Stimulated activated CD8-positive, alpha-beta memory T cell treated with anti-CD3 and anti-CD28 coated beads, Interleukin-7, amount 100 ng/mL, for 1 hour (primary cell): ENCODE measurements around the gene CFAP300.

Experiments
- DNase-seq, 2 donors: peaks; one replicate each; pipeline ENCODE4 v3.0.0-alpha.2; 2020; ENCODE audit warnings: low read depth in 2 of 2

CFAP300 gene

GRCh38 chr11:102047305-102047924, at the start of gene CFAP300:
TSS of gene CFAP300 (plus strand) at chr11:102047437. CDS start at chr11:102047471, 34 bp downstream.
- peak in 1 of 2 donors; percentile 0 for DNase-seq

DNA sequence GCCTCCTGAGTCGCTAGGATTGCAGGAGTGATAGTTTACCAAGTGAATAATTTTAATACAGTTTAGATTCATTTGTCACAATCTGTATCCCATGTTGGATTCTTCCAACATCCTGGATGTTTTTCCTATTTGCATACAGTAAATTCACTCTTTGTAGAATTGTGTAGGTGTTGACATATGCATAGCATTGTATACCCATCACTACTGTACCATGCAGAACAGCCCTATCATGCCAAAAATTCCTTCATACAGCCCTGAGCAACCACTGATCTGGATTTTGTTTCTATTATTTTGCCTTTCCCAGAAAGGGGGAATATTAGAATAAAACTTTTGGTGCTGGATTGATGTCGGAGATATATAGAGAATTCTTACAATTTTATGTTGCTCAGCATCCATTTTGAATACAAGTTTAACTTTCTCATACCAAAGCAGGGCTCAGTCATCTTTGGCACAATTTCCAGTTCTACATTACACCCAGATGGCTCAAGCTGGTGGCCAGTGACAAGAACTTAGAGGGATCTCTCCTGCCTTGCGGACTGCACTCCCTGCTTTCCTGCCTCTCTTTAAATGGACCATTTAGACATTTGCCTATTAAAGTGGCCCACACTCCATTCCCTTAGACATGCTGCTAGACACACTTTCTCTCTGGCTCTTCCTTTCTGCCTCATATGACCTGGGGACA, 45.4 kb upstream of the CFAP300 start:
- DNase-seq: no peak

GRCh38 chr11:102004220-102004619, 43.0 kb upstream of the CFAP300 start:
- no peak for DNase-seq

DNA sequence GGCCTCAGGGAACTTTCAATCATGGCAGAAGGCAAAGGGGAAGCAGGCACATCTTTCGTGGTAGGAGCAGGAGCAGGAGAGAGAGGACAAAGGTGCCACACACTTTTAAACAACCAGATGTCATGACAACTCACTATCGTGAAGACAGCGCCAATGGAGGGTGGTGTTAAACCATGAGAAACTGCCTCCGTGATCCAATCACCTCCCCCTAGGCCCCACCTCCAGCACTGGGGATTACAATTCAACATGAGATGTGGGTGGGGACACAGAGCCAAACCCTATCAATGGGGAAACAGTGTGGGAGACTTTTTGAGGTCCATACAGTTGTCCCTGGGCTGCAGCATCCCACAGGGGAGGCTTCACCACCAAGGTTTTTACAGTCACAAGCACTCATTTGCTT, 41.9 kb upstream of the CFAP300 start:
- no peak for DNase-seq

- DNase-seq: no peak
Measured at GRCh38 chr11:102006835-102007566, 40.2 kb upstream of the CFAP300 start.

DNA sequence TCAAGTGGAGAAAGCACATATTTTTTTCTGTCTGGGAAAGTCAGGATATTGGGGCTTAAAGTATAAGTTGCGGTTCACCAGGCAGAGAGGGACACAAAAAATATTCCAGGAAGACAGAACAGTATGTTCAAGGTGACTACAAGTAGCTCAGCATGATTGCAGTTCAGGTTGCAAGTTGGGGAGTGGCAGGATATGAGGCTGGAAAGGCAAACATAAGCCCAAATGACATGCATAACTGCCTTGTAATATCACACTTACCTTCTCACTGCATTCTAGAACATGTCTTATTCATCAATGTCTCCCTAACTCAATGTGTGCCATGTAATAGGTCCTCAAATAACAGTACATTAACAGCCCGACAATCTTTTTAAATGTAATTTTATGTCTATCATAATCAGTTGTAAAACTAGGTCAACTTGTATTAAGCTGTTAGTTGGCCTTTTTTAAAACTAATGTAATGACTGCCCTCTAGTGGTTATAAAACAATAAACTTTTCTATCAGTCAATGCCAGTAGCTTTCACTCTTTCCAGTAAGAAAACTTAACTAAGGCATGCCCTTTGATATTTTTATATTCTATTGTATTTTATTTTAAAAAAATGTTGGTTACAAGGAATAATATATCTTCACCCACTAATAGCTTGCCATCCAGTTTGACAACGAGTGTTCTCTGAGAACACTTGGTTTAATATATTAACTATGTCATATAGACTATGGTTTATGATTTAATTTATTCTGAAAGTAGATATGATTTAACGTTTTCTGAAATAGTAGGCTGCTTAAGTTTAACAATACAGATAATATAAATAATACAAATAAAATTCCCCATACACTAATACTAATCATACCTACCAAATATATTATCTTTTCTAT, 39.4 kb upstream of the CFAP300 start:
- DNase-seq: no peak

DNA sequence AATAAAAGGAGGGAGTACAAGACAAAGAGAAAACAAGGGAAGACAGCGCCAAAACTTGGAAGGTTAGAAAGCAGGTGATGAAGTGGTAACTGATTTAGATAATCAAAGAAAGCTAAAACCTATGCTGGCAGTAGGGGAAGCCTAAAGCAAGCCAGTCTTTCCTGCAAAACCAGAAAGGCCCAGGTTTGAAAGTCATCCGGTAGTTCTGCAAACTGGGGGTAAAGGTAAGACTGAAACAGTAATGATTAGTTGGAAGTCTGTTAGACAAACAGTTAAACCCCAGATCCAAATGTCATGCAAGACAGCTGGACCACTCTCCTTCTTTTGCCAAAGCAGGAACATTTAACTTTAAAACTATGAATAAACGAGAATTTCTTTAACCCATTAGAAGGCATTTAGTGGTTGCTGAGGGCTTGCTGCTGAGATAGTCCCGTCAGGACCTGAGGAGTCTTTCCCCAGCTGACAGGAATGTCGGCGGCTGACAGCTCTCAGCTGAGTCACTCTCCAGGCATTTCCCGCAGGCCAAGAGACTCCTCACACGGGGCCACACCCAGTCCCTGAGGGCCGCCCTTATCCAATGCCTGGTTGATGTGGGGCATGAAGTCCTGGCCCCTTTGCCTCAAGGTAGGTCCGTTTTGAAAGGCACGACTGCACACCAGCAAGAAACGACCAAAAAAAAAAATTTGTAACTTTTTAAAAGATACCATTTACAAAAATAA, 36.3 kb upstream of the CFAP300 start:
- DNase-seq: no peak

DNA sequence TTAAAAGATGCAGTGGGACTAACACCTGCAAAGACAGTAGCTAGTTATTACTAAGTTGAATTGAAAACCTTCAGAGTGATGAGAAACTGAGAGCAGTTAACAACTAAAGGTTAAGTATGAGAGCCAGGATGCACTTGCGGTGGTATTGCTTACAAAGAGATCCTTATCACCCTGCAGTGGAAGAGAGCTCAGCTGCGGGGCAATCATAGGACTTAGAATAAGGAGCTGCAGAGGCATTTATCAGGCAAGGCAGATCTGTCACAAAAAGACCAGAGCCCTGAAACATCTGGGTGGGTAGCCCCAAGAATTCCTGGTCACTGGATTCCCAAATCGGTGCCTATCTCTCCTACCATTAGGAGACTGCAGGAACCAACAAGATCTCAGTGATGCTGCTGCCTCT, 34.3 kb upstream of the CFAP300 start:
- DNase-seq: no peak

DNA sequence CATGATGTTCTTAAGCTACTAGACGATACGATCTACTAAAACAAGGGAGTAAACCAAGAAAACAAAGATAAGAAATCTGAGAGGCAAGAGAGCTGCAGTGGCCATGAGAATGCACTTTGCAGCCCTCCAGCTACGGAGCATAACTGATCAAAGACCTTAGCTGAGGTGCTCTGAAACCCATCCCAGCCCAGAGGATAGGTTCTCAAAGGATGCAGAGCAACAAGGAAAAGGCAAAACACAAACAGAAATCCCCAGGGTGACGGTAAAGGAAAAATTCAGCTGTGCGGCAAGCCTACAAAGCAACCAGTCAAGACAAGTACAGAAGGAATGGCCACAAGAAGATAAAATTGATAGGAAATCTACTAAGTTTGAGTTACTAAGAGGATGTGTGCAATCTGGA, 32.5 kb upstream of the CFAP300 start:
- DNase-seq: no peak

DNA sequence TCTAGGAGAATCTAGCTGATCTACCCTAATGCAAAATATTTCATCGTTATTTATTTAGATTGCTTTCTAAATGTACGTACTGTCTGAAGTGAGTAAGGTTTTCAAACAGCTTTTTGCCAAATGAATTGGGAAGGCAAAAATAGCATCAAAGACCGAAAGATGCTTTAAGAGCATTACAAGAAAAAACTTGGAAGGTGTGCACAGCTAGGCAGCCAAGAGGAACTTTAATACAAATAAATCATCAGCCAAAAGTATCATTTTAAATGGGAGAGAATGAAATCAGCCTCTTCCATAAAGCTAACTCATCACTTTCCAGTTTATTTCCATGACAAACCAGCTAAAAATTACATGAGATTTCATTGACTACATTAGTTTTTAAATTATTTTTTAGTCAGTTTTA, 30.2 kb upstream of the CFAP300 start:
- DNase-seq: no peak

DNA sequence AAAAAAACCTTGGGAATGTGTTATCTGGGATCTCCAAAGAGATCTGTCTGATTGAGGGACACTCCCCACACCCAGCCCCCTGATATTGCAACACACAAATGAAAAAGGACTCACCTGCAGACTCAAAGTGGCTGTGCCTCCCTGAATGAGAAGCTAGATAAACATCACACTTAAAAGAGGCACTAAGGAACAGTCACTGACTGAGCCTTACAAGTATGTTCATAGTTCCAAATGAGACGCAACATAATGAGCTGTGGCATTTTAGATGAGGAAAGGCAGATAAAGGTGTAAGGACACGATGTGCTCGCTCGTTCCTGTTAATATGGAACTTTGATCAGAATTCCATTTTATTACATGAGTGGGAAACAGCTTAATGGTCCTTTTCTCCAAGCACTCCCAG, 21.0 kb upstream of the CFAP300 start:
- no peak for DNase-seq

DNA sequence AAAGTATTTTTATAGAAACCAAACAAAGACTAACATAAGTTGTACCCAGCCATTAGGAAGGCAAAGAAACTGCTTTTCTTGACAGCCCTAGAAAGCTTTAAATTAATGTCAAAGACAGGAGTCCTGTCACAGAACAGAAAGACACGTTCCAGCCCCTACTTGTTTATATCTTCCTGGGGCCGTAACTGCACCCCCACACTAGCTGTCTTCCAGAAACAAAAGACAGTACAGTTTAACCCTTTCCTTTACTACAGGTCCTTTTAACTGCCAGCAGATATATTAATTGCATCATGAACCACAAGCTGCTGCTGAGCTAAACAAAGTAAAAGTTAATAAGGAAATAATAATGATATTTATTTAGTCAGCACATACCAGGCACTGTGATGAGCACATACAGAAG, 20.3 kb upstream of the CFAP300 start:
- no peak for DNase-seq

DNA sequence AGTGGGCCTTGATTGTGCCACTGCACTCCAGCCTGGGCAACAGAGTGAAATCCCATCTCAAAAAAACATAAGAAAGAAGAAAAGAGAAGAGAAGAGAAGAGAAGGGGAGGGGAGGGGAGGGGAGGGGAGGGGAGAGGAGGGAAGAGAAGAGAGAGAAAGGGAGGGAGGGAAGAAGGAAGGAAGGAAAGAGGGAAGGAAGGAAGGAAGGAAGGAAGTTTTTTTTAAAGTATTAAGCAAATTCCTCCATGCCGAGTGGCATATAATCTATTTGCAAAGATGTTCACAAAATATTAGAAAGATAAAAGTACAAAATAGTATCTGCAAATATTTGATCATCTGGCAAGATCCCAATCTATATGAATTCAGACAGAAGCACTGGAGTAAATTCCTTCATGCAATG, 10.5 kb upstream of the CFAP300 start:
- DNase-seq: no peak

DNA sequence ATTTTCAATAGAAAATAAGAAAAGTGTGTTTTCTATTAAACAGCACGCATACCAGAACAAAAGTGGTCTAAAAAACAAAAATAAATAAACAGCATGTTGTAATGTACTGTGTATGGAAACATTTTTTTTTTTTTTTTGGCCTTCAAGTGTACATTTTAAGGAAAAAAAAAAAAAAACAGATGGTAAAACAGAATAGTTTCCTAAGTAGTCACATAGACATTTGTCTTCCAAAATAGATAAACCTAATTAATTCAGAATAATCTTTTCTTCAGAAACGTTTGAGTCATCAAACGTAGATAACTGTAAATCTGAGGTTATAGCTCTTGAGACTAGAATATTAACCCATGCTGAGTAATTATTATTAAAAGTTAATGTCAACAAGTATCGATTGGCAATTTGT, 396 bp upstream of the CFAP300 start:
- DNase-seq: no peak

DNA sequence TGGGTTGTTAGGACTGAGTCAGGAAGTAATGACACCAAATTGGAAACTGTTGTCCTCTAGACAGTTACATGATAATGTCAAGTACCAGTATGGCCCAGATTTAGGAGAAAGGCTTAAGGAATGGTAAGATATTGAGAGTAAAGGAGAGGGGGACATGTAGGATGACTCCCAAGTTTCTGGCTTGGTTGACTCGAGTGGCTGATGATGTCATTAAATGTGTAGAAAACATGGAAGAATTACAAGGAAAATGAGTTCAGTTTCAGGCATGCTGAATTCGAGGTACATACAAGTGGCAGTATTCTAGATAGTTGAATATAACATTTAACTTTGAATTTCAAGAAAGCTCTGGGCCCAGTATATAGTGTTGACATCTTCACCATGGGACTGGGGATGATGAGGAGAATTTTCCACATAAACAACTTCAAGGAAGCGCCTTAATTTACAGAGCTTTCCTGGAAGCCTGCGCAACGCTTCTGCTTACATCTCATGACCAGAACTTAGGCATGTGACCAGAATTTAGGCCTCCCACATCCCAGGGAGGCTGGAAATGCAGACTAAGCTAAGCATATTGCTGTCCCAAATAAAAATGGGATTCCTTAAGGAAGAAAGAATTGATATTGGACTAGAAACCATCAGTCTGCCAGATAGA, 3.8 kb downstream of the CFAP300 start:
- no peak for DNase-seq

DNA sequence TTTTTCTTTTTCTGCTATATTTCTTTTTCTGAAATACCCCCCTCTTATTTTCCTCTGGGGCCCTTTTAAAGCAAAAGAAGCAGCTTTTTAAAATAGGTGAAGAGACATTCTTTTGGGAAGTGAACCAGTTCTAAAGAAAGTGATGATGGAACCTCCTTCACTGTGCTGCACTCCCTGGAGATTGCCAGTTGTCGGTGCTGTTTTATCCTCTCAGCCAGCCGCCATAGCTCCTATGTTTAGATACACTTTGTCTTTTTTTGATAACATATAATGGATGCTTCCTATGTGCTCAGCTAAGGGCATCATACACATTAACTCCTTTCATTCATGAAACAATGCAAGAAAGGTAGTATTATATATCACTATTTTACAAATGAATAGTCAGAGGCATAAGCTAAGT, 14.0 kb downstream of the CFAP300 start:
- no peak for DNase-seq

DNA sequence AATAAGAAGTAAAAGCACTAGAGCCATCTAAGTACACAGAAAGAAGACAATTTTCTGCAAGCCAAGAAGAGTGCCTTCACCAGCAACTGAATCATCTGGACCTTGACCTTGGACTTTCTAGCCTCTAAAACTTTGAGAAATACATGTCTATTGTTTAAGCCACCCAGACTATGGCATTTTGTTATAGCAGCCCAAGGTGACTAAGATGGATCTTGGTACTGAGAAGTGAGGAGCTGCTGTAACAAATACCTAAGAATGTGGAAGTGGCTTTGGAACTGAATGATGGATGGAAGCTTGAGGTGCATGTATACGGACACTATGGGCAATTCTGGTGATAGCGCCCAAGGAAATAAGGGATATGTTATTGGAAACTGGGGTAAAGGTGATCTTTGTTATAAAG, 14.9 kb downstream of the CFAP300 start:
- DNase-seq: no peak

DNA sequence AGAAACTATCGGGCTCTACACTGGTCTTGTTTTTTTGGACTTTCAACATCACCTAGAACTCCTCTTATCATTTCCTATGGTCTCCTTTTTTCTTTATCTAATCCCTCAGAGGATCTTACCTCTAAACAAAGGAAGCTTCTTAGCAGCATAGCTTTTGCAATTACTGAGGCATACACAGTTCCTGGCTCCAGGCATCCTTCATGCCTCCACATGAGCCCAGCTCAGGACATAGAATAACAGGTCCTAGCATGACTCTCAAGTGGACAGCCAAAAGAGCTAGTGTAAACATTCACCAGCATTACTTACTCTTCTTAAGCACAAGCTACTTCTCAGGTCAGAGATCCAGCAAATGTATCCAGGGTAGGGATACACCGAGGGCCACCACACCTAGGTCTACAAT, 17.1 kb downstream of the CFAP300 start:
- DNase-seq: no peak

DNA sequence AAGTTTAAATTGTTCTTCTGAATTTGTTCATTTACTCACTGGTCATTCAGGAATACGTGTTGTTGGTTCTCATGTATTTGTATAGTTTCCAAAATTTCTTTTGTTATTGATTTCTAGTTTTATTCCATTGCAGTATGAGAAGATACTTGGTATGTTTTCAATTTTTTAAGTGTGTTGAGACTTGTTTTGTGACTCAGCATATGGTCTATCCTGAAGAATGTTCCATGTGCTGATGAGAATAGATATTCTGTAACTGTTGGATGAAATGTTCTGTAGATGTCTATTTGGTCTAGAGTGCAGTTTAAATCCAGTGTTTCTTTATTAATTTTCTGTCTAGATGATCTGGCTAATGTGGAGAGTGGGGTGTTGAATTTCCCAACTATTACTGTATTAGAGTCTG, 23.5 kb downstream of the CFAP300 start:
- DNase-seq: no peak

- no peak for DNase-seq
Measured at GRCh38 chr11:102071497-102072472, 24.5 kb downstream of the CFAP300 start.
